ENCODE measurements around the gene ZDHHC7. TPM values are rescaled to one million over a fixed set of nuclear protein-coding genes. Genes with fewer than 3 reads are reported as not detected.
A peak's percentile ranks its signal among the peaks of the same experiment; 100 is the strongest.

Gene ZDHHC7
- total RNA-seq, 1 donor from 2014 or later: 46.5 TPM

DNA sequence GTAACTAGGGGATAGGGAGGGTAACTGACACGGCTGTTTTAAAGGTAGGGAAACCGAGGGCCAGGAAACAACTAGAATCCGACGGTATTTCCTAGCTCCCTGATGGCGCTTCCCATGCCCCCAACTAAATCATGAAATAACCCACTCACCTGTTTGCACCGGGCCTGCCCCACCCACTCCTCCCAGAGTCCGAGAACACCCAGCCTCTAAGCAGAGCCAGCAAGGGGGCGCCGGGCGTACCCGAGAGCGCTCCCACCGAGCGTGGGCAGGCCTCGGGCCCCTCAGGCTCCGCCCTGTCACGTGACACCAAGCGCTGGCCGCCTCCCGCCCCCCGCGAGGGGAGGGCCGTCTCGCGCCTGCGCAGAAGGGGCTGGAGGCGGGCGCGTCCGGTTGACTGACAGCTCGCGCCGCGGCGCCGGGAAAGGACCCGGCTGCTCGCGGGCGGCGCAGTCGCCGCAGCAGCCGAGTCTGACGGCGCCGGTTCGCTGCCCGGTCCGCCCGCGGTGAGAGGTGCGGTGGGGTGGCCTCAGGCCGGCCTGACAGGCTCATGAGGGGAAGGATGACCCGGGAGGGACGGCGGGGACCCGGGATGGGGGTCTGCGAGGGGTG is 16.1 kb upstream of the ZDHHC7 start, which contains the start of gene KIAA0513:
Gene KIAA0513, plus strand, starts transcription at position 447 of the 609 bp plus-strand sequence. CDS start 39,277 bp downstream, outside the sequence.
- peak within 1 kb of the TSS; percentile 78 for H3K27ac Mint-ChIP-seq (ENCODE audit: unreplicated experiment)
- peaks cover 4% of the 10 kb centered on the region for H3K36me3 Mint-ChIP-seq (ENCODE audit: low read depth, unreplicated experiment)
- TF ChIP-seq, protein P1, sequence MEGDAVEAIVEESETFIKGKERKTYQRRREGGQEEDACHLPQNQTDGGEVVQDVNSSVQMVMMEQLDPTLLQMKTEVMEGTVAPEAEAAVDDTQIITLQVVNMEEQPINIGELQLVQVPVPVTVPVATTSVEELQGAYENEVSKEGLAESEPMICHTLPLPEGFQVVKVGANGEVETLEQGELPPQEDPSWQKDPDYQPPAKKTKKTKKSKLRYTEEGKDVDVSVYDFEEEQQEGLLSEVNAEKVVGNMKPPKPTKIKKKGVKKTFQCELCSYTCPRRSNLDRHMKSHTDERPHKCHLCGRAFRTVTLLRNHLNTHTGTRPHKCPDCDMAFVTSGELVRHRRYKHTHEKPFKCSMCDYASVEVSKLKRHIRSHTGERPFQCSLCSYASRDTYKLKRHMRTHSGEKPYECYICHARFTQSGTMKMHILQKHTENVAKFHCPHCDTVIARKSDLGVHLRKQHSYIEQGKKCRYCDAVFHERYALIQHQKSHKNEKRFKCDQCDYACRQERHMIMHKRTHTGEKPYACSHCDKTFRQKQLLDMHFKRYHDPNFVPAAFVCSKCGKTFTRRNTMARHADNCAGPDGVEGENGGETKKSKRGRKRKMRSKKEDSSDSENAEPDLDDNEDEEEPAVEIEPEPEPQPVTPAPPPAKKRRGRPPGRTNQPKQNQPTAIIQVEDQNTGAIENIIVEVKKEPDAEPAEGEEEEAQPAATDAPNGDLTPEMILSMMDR (IDR thresholded peaks at IDR 0.05; ENCODE audit: unreplicated experiment): no peak
- peaks cover 18% of the 10 kb centered on the region for H3K4me1 Mint-ChIP-seq (ENCODE audit: unreplicated experiment)
- H3K27me3 Mint-ChIP-seq (ENCODE audit: unreplicated experiment): peaks cover 2% of the 10 kb centered on the region
- DNase-seq (ENCODE audit: low spot score): peak; percentile 99
- peak within 1 kb of the TSS; percentile 94 for H3K4me3 Mint-ChIP-seq (ENCODE audit: unreplicated experiment)
- H3K9me3 Mint-ChIP-seq (ENCODE audit: unreplicated experiment): no peaks in the 10 kb centered on the region

DNA sequence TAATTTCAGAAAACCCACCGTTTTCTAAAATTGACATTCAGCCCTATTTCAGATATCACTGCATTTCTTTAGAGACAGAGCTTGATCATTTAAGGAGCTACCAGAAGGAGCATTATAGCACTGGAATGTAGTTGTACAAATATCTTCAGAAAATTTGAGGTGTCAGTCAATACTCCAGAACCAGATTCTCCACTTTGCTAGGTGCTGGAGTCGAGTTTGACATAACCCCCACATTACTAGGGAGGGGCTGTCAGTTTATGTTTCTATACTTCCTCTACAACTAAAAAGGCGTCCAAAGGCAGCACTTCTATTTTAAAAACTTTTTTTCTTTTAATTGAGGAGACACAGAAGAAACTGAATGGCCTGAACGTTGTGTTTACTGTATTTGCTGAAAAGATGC is 15.4 kb upstream of the ZDHHC7 start:
- TF ChIP-seq, protein P1 (IDR thresholded peaks at IDR 0.05; ENCODE audit: unreplicated experiment): no peak
- H3K9me3 Mint-ChIP-seq (ENCODE audit: unreplicated experiment): no peaks in the 10 kb centered on the region
- no peak for DNase-seq (ENCODE audit: low spot score)
- H3K27me3 Mint-ChIP-seq (ENCODE audit: unreplicated experiment): peaks cover 2% of the 10 kb centered on the region
- H3K27ac Mint-ChIP-seq (ENCODE audit: unreplicated experiment): no peak overlapping the region
- H3K4me1 Mint-ChIP-seq (ENCODE audit: unreplicated experiment): peaks cover 17% of the 10 kb centered on the region
- peaks cover 3% of the 10 kb centered on the region for H3K36me3 Mint-ChIP-seq (ENCODE audit: low read depth, unreplicated experiment)
- peak overlapping the region; percentile 94 for H3K4me3 Mint-ChIP-seq (ENCODE audit: unreplicated experiment)

DNA sequence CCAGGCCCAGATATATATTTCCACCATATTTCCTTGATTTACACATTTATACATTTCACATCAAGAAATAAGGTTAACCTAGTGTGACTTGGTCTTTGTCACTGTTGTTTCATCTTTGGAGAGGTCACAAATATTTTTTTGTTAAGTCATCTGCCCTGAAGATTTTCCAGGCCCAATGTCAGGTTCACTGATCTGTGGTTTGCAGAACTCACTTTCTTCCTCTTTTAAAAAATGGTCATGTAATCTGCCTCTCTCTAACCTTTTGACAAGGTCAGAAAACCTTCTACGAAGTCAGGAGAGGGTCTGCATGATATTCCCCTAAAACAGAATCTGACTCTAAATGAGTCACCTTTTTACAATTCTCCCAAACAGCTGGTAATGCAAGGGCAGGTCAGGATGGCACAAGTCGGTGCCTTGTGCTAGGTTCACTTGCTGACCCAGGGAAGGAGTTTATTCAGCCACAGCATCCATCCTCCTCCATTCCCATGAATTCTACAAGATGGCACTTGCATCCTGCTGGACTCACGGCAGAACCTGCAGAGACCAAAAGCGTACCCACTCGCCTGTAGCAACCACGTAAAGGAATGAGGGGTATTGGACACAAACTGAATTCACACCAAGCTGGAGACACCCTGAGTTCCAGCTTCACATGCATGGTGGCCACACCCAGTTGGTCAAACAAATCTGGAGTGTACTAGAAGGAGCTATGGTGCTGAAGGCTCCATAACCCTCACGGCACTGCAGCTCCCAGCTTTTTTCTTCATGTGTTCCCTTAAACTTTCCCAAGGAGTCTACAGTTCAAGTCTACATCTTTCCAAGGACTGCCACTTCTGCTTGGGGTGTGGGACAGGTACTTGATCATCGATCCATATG is 14.7 kb upstream of the ZDHHC7 start:
- no peak overlapping the region for H3K27ac Mint-ChIP-seq (ENCODE audit: unreplicated experiment)
- no peak overlapping the region for H3K4me3 Mint-ChIP-seq (ENCODE audit: unreplicated experiment)
- no peak for DNase-seq (ENCODE audit: low spot score)
- peaks cover 2% of the 10 kb centered on the region for H3K27me3 Mint-ChIP-seq (ENCODE audit: unreplicated experiment)
- TF ChIP-seq, protein P1 (IDR thresholded peaks at IDR 0.05; ENCODE audit: unreplicated experiment): no peak
- no peaks in the 10 kb centered on the region for H3K9me3 Mint-ChIP-seq (ENCODE audit: unreplicated experiment)
- H3K4me1 Mint-ChIP-seq (ENCODE audit: unreplicated experiment): peaks cover 13% of the 10 kb centered on the region
- no peaks in the 10 kb centered on the region for H3K36me3 Mint-ChIP-seq (ENCODE audit: low read depth, unreplicated experiment)

DNA sequence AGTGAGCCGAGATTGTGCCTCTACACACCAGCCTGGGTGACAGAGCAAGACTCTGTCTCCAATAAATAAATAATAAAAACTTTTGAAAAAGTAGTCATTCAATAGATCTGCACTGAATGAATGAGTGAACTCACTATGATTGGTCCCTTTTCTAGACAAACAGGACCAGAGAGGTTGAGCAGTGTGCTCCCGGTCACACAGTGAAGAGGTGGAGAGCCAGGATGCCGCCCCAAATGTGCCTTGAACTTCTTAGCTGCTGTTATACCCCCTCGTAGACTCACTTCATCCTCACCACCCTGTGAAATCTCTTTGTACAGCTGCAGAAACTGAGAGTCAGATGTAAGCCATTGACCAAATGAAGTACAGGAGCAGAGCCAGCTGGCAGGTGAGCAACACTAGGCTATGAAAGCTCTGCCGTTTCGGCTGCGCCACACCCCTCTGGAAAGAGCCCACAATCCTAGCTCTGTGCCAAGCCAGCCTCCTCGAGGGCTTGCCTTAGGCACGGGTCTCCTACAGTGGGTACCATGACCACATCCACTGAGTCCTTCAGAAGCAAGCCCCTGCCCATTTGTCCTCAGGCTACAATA is 8.4 kb upstream of the ZDHHC7 start:
- DNase-seq (ENCODE audit: low spot score): no peak
- Mint-ChIP-seq H3K4me3 (ENCODE audit: unreplicated experiment) (no peak overlapping the region), H3K27ac (ENCODE audit: unreplicated experiment) (no peak overlapping the region), H3K36me3 (ENCODE audit: low read depth, unreplicated experiment) (no peaks in the 10 kb centered on the region), H3K4me1 (ENCODE audit: unreplicated experiment) (no peaks in the 10 kb centered on the region), H3K27me3 (ENCODE audit: unreplicated experiment) (peaks cover 1% of the 10 kb centered on the region), H3K9me3 (ENCODE audit: unreplicated experiment) (no peaks in the 10 kb centered on the region)
- TF ChIP-seq, protein P1 (IDR thresholded peaks at IDR 0.05; ENCODE audit: unreplicated experiment): no peak

All from endothelial cell (in vitro differentiated cells).